ENCODE measurements around the gene CA6.
"Not testable (repeated sequence)": the region's sequence is repeated elsewhere in the genome, so short reads cannot be mapped to it uniquely, and the experiment has no call there.

CA6 gene

GRCh38 chr1:8969937-8970336 lies 24.3 kb downstream of the CA6 start:
- no peak for DNase-seq (ENCODE audit: low read depth in 2 of 2)

GRCh38 chr1:8970870-8971337 lies 25.2 kb downstream of the CA6 start:
- no peak for DNase-seq (ENCODE audit: low read depth in 2 of 2)

- no peak for DNase-seq (ENCODE audit: low read depth in 2 of 2)
These were observed 28.9 kb downstream of the CA6 start for GRCh38 chr1:8974551-8974950.

GRCh38 chr1:8976338-8976737 lies 30.7 kb downstream of the CA6 start:
- DNase-seq (ENCODE audit: low read depth in 2 of 2) = no peak

- no peak for DNase-seq (ENCODE audit: low read depth in 2 of 2)
These were observed 31.3 kb downstream of the CA6 start for GRCh38 chr1:8976896-8977450.

- DNase-seq (ENCODE audit: low read depth in 2 of 2) = no peak
These were observed 35.0 kb downstream of the CA6 start for GRCh38 chr1:8980656-8981055.

GRCh38 chr1:8981169-8981568 lies 35.5 kb downstream of the CA6 start:
- DNase-seq (ENCODE audit: low read depth in 2 of 2) = no peak

GRCh38 chr1:8984203-8984602 lies 38.5 kb downstream of the CA6 start:
- no peak for DNase-seq (ENCODE audit: low read depth in 2 of 2)

GRCh38 chr1:8984990-8985389 lies 39.3 kb downstream of the CA6 start:
- DNase-seq (ENCODE audit: low read depth in 2 of 2) = no peak

GRCh38 chr1:8985915-8986813 lies 40.5 kb downstream of the CA6 start:
- peak; percentile 81 to 83 for DNase-seq (ENCODE audit: low read depth in 2 of 2)

GRCh38 chr1:8986814-8987190 lies 41.1 kb downstream of the CA6 start:
- DNase-seq (ENCODE audit: low read depth in 2 of 2) = no peak

- DNase-seq (ENCODE audit: low read depth in 2 of 2) = no peak
These were observed 42.4 kb downstream of the CA6 start for GRCh38 chr1:8987881-8988617.

- no peak for DNase-seq (ENCODE audit: low read depth in 2 of 2)
These were observed 42.9 kb downstream of the CA6 start for GRCh38 chr1:8988618-8988967.

GRCh38 chr1:8989061-8989460 lies 43.4 kb downstream of the CA6 start:
- DNase-seq (ENCODE audit: low read depth in 2 of 2) = no peak

GRCh38 chr1:8989821-8990220 lies 44.2 kb downstream of the CA6 start:
- no peak for DNase-seq (ENCODE audit: low read depth in 2 of 2)

GRCh38 chr1:8992936-8993687 lies 47.4 kb downstream of the CA6 start:
- no peak for DNase-seq (ENCODE audit: low read depth in 2 of 2)

- not testable (repeated sequence) for DNase-seq (ENCODE audit: low read depth in 2 of 2)
These were observed 48.5 kb downstream of the CA6 start for GRCh38 chr1:8993962-8994675.

- DNase-seq (ENCODE audit: low read depth in 2 of 2) = not testable (repeated sequence)
These were observed 56.0 kb downstream of the CA6 start for GRCh38 chr1:9001534-9002214.

GRCh38 chr1:9002215-9002560 lies 56.5 kb downstream of the CA6 start:
- not testable (repeated sequence) for DNase-seq (ENCODE audit: low read depth in 2 of 2)

- DNase-seq (ENCODE audit: low read depth in 2 of 2) = no peak
These were observed 58.5 kb downstream of the CA6 start for GRCh38 chr1:9004031-9004699.

Data from fibroblast of skin of left quadriceps (primary cell).